ENCODE data around the gene IKBKE. TPM values are rescaled to one million over a fixed set of nuclear protein-coding genes. Genes with fewer than 3 reads are reported as not detected.

IKBKE gene
- total RNA-seq, 1 donor from 2014 or later: 0.46 TPM

GRCh38 chr1:206450281-206450680 is 20.0 kb upstream of the IKBKE start:
- ATAC-seq (ENCODE audit: poor library complexity) (no peak), DNase-seq (no peak)
- intact Hi-C loops (cut with DNase I): no loop called here

GRCh38 chr1:206451134-206451686 is 19.1 kb upstream of the IKBKE start:
- ATAC-seq (ENCODE audit: poor library complexity) (no peak), DNase-seq (no peak)
- intact Hi-C loops (cut with DNase I): no loop called here

GRCh38 chr1:206453111-206453510 is 17.2 kb upstream of the IKBKE start:
- intact Hi-C loops (cut with DNase I): no loop called here
- ATAC-seq (ENCODE audit: poor library complexity): no peak
- no peak for DNase-seq

DNA sequence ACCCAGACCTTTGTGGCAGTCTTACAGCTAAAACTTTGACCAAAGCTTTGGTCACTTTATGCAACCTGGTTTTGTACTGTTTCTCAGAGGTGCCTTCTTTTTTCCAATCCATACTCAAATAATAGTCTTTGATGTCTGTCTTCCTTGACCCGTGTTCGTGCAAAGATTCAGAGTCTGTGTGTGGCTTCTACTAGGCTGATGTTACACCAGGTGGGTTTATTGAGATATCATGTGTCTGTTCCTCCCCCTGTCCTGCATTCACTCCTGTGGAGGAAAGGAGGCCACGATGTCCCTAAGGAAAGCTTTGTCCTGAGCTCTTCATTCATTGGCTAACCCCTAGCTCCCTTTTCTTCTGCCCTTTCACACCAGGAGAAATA is 15.0 kb upstream of the IKBKE start:
- DNase-seq (no peak), ATAC-seq (ENCODE audit: poor library complexity) (no peak)
- intact Hi-C loops (cut with DNase I): no loop called here

- no peak for ATAC-seq (ENCODE audit: poor library complexity)
- intact Hi-C loops (cut with DNase I): no loop called here
- DNase-seq: no peak
Observed at GRCh38 chr1:206455666-206456344, 14.5 kb upstream of the IKBKE start.

- intact Hi-C loops (cut with DNase I): no loop called here
- ATAC-seq (ENCODE audit: poor library complexity): peak; percentile 54
- no peak for DNase-seq
Observed at GRCh38 chr1:206456577-206457370, 13.5 kb upstream of the IKBKE start.

DNA sequence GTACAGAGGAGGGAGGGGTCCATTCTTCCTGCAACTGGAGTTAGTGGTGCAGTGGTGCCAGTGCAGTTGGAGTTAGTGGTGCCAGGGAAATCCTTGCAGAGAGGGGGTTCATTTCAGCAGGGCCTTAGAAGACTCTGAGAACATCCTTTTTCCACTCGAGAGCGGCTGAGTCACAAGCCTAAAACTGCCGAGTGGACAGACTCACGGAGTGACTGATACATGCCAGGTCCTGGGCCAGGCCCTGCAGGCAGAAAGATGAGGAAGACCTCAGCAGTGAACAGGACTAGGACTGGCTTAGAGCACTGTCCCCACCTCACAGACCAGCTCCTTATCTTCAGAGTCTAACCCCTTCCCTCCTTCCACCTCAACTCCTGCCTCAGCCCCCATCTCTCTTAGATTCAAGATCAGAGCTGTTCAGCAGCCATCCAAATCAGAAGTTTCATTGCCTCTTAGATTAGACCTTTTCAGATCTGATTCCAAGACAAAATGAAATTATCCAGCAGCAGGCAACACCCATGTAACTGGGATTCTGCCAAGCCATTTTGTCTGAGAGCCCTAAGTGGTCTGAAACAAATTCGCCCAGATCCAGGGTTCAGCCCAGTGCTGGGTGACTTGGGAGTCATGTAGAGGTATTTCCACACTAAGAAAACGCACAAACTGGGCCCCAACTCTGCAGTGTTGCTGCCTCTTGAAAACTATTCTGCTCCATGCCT is 12.7 kb upstream of the IKBKE start:
- intact Hi-C loops (cut with DNase I): no loop called here
- peak; percentile 14 for ATAC-seq (ENCODE audit: poor library complexity)

GRCh38 chr1:206459703-206460102 is 10.6 kb upstream of the IKBKE start:
- ATAC-seq (ENCODE audit: poor library complexity) (no peak), DNase-seq (no peak)
- intact Hi-C loops (cut with DNase I): no loop called here

More for the DNA sequence above, 12.7 kb upstream of the IKBKE start:
- DNase-seq: no peak

- intact Hi-C loops (cut with DNase I): no loop called here
- no peak for DNase-seq
- ATAC-seq (ENCODE audit: poor library complexity): peak; percentile 25
Observed at GRCh38 chr1:206460836-206461426, 9.3 kb upstream of the IKBKE start.

- intact Hi-C loops (cut with DNase I): no loop called here
- DNase-seq (no peak), ATAC-seq (ENCODE audit: poor library complexity) (peak; percentile 75)
Observed at GRCh38 chr1:206461602-206462455, 8.4 kb upstream of the IKBKE start.

DNA sequence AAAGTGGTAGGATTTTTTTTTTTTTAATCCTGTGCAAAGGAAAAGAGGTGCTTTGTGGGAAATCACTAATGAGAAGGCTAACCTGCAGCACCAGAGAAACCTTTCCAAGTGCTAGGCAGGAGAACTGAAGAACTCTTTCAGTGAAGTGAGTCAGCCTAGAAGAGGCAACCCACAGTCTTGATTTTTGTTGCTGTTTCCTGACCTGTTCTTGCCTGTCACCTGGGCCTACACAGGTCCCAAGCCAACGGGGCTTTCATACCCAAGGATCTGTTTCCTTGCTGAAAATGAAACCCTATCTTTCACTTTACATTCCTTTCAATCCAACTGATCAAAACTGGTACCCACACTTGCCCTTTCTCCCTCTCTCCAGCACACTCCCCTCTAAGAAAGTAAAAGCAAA is 7.1 kb upstream of the IKBKE start:
- no peak for ATAC-seq (ENCODE audit: poor library complexity)
- no peak for DNase-seq
- intact Hi-C loops (cut with DNase I): no loop called here

DNA sequence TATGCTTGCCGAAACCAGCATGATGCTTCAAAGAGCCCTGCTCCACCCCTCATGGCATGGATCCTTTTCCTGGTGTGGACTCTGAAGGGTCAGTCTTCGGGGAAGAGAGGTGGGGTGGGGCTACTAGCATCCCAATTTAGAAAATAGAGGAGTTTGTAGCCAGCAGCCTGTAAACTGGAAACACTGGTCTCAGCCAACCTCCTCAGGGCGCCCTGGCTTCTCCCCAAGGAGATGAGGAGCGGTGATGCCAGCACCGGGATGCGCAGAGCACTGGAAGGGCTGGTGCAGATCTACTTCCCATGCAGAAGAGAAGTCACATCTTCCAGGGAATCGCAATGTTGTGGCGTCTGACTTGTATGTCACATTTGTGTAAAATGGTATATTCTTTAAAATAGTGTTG is 6.4 kb upstream of the IKBKE start:
- DNase-seq (peak; percentile 34), ATAC-seq (ENCODE audit: poor library complexity) (no peak)
- intact Hi-C loops (cut with DNase I): no loop called here

DNA sequence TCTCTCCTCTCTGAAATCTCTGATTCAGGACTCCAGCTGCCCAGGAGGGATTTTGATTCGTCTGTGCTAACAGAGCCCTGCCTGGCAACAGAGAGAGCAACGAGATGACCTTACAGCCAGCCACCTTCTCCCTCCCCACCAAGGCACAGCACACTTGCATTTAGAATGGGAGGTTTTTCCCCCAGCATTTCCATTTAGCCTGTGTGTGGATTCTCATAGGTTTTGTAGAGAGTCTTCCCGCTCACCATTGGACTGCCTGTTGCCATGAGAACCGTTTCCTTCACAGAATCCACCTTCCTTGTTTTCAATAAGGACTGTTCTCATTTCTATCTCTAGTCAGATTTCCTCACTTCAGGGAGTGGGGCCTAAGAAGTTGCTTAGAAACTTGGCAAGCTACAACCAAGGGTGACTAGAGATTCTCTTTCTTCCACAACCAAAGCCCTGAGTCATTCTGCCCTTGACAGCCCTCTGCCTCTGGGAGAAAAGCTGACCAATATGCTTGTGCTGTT is 5.8 kb upstream of the IKBKE start:
- ATAC-seq (ENCODE audit: poor library complexity) (peak; percentile 66), DNase-seq (no peak)
- intact Hi-C loops (cut with DNase I): no loop called here

DNA sequence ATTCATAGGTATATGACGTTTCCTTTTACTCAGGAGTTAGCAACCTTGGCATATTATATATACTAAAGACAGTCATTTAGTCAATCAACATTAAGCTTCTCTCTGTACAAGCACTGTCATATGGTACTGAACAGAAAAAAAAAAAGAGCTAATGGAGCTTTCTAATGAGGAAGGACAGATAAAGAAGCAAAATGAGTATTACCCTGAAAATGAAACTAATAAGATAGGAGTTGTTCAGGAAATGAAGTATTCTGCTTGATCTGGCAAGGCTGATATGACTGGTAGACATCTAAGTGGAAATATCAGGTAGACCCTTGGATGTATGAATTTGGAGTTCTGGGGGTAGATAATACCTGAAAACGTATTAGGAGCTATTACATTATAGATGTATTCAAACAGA is 4.3 kb upstream of the IKBKE start:
- intact Hi-C loops (cut with DNase I): no loop called here

DNA sequence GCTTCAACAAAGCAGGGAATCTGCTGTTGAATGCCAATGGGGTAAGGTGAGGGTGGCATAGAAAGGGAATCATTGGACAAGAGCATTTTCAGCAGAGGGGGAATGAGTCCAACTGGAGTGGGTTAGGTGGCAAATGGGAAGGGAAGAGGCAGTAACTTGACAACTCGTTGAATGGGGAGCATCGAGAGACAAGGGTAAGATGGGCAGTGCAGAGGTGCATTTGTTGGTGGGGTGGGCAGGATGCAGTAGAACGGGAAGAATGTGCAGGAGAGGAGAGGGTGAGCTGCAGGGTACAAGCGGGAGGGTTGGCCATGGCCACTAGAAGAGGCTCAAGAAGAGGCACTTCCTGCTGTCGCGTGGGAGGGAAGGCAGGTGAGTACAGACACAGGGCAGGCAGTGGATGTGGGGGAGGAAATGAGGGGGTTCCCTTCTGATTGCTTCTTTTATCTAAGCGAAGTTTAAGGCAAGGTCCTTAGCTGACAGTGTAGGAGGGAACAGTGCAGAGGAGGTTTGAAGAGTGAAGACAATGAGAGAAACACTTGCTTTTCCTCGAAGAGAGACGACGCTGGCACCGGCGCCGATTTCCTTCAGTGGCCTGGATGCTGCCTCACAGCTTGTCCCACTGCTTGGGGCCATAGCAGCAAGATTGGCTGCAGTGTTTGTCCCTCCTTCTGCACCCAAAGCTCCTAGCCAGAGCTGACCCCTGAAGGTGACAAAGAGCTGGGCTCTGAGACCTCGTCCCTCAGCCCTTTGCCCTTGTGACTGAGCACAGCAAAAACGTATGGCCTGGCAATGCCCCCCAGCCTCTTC is 3.2 kb upstream of the IKBKE start:
- ATAC-seq (ENCODE audit: poor library complexity) (no peak), DNase-seq (peak; percentile 38)
- intact Hi-C loops (cut with DNase I): no loop called here

More for the DNA sequence above, 4.3 kb upstream of the IKBKE start:
- DNase-seq: no peak
- no peak for ATAC-seq (ENCODE audit: poor library complexity)

- DNase-seq (peak; percentile 69), ATAC-seq (ENCODE audit: poor library complexity) (peak; percentile 25)
- intact Hi-C loops (cut with DNase I): no loop called here
Observed at GRCh38 chr1:206467915-206468314, 2.4 kb upstream of the IKBKE start.

- intact Hi-C loops (cut with DNase I): no loop called here
- ATAC-seq (ENCODE audit: poor library complexity): no peak
- no peak for DNase-seq
Observed at GRCh38 chr1:206468571-206468970, 1.7 kb upstream of the IKBKE start.

Data from Right ventricle myocardium superior (tissue), 1 donor.